IPS DF 6.9 (cell line): ENCODE measurements around the gene C2orf42.
"Not testable (repeated sequence)": the region's sequence is repeated elsewhere in the genome, so short reads cannot be mapped to it uniquely, and the experiment has no call there.

ENCODE experiments used
- DNase-seq: peaks from one replicate; pipeline ENCODE4 v3.0.0-alpha.2; 2013; ENCODE audit warnings: low read depth, low spot score
- H3K27ac ChIP-seq: one replicate; pipeline ENCODE4 v1.5.1; 2013; ENCODE audit warnings: low read length, control low read depth
- H3K27me3 ChIP-seq: 2 replicates; pipeline ENCODE4 v1.6.1; 2013; ENCODE audit warnings: mild to moderate bottlenecking, low read length; ENCODE audit not compliant: control insufficient read depth, insufficient read depth
- H3K36me3 ChIP-seq: 2 replicates; pipeline ENCODE4 v1.6.1; 2013; ENCODE audit warnings: low read length; ENCODE audit not compliant: control insufficient read depth, insufficient read depth
- H3K4me1 ChIP-seq: 2 replicates; pipeline ENCODE4 v1.6.1; 2013; ENCODE audit warnings: low read length; ENCODE audit not compliant: control insufficient read depth, insufficient read depth
- H3K4me3 ChIP-seq: 2 replicates; pipeline ENCODE4 v1.5.1; 2013; ENCODE audit warnings: mild to moderate bottlenecking, low read length
- H3K9me3 ChIP-seq: 2 replicates; pipeline ENCODE4 v1.6.1; 2013; ENCODE audit warnings: low read length, inconsistent platforms; ENCODE audit not compliant: control insufficient read depth, insufficient read depth
- WGBS: extraction: QIAGEN DNeasy Blood & Tissue Kit; methylation state at CpG from one replicate; pipeline ENCODE4 v1.1.7; 2013; ENCODE audit warnings: mixed read lengths, missing lambda C conversion rate; ENCODE audit not compliant: insufficient read length, insufficient coverage; 5-methylcytosine and 5-hydroxymethylcytosine counted together

C2orf42 gene

DNA sequence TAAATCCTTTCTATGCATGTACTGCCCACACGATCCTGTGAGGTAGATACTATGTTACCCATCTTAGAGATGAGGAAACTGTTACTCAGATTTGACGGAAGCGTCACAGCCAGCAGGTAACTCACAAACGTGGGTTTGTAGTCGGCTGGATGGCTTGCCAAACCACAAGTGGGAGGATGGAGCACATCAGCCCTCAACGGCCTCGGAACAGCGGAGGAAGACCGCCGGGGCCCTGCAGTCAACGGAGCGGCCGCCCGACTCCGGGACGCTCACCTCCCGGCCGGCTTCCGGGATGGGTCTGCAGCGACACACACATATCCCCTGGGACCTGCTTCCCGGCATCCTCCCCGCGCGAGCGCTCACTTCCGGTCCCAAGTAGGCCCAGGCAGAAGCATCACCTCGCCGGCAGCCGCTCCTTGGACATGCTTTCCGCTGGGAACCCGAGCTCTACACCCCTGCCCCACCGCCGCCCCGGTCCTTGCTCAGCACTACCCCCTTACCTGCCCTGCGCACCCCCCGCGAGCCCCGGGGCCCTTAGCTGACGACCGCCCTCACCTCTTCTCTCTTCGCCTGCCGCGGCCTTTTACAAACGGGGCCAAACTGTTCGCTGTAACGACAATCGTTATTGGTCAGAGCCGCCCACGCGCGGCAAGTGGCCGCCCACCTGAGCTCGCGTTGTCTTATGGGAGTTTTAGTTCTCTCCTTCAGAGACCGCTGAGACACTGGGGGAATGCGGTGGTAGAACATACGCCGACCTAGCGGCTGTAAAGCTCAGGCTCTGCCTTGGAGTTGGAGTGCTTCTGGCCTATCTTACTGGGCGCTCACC, at the start of gene C2orf42:
Gene C2orf42 (minus strand): TSS at position 602 of the 826 bp plus-strand sequence. CDS start 9,034 bp downstream, outside the sequence.
- WGBS = no CpG with 5 or more reads among the region's 60 CpGs
- Histone ChIP-seq H3K27me3 (no peaks in the 10 kb centered on the region), H3K4me1 (no peaks in the 10 kb centered on the region), H3K27ac (no peak within 1 kb of the TSS), H3K36me3 (no peaks in the 10 kb centered on the region), H3K9me3 (no peaks in the 10 kb centered on the region), H3K4me3 (peak within 1 kb of the TSS; percentile 93; the same call in 1 of the 2 replicates)
- DNase-seq = peak; percentile 90

DNA sequence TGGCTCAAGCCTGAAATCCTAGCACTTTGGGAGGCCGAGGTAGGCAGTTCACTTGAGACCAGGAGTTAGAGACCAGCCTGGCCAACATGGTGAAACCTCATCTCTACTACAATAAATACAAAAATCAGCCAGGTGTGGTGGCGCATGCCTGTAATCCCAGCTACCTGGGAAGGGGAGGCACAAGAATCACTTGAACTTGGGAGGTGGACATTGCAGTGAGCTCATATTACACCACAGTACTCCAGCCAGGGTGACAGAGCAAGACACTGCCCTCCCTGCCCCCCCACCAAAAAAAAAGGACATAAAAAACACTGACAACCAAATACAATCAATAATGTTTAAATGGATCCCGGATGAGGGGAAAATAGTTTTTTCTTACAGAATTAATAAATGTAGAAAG, 49.8 kb upstream of the C2orf42 start:
- no peaks in the 10 kb centered on the region; the same call in 1 of the 2 replicates for H3K9me3 ChIP-seq
- H3K27ac ChIP-seq = no peak overlapping the region
- no peaks in the 10 kb centered on the region for H3K27me3 ChIP-seq
- WGBS = no CpG with 5 or more reads among the region's 3 CpGs
- H3K4me1 ChIP-seq = no peaks in the 10 kb centered on the region
- no peak for DNase-seq
- H3K4me3 ChIP-seq = no peak overlapping the region
- 0 out of 2 replicates have a peak, but pooled peaks cover 2% of the 10 kb centered on the region for H3K36me3 ChIP-seq

- no peak for DNase-seq
- Histone ChIP-seq H3K4me1 (no peaks in the 10 kb centered on the region), H3K27me3 (no peaks in the 10 kb centered on the region), H3K9me3 (no peaks in the 10 kb centered on the region), H3K27ac (no peak overlapping the region), H3K4me3 (no peak overlapping the region), H3K36me3 (peaks cover 4% of the 10 kb centered on the region)
- no CpG with 5 or more reads among the region's 3 CpGs for WGBS
Observed at GRCh38 chr2:70233926-70234325, 43.1 kb upstream of the C2orf42 start.

DNA sequence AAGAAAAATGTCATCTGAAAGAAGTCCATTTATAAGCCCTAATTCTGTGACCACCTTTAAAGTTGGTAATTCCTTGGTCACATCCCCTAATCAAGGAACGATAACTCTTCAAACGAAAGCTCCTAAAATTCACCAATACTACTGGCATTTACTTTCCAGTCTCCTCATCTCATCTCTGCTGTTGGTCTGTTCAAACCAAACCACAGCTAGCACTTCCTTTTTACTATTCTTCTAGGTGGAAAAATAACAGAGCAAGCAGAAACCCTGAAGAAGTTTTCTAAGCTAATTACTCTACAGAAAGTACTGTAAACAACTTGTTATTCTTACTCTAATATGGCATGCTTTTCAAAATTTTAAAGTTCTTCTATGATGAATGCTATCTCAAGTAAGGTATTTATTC, 36.0 kb upstream of the C2orf42 start:
- Histone ChIP-seq H3K4me1 (no peaks in the 10 kb centered on the region), H3K36me3 (peaks cover 15% of the 10 kb centered on the region), H3K27me3 (no peaks in the 10 kb centered on the region), H3K9me3 (no peaks in the 10 kb centered on the region), H3K4me3 (no peak overlapping the region), H3K27ac (no peak overlapping the region)
- no CpG with 5 or more reads among the region's 2 CpGs for WGBS
- no peak for DNase-seq

- DNase-seq = not testable (repeated sequence)
- no CpG with 5 or more reads among the region's 3 CpGs for WGBS
Observed at GRCh38 chr2:70223305-70223704, 32.5 kb upstream of the C2orf42 start.

DNA sequence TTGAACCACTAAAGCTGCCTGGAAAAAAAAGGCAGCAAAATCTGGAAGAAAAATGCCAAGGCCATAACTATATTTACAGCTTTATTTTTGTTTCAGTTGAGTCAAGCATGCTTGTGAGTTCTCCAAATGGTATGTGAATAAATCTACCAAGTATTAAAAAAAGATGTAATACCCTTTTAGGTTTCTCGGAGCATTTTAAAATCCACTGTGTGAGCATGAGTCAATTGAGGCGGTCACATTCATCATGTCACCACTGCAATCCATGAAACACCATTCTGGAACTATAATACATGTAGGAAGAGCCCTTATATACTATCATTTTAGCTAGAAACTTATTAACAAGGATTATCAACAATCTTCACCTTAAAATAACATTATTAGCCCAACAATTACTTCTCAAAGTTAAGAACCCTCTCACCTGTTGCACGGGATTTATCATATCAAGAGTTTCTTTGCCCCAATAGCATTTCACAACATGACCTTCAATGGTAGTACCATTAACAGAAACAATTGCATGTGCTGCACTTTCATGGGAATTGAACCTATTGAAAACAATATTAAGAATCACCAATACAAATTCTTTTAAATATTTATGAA, 24.2 kb upstream of the C2orf42 start:
- H3K27me3 ChIP-seq = no peaks in the 10 kb centered on the region
- H3K4me1 ChIP-seq = no peaks in the 10 kb centered on the region
- WGBS = 100% methylated on average over 1 of the region's 3 CpGs
- DNase-seq = no peak
- H3K9me3 ChIP-seq = no peaks in the 10 kb centered on the region
- peaks cover 8% of the 10 kb centered on the region; the same call in 1 of the 2 replicates for H3K36me3 ChIP-seq
- no peak overlapping the region for H3K27ac ChIP-seq
- H3K4me3 ChIP-seq = no peak overlapping the region

More at GRCh38 chr2:70223305-70223704, 32.5 kb upstream of the C2orf42 start:
- not testable (repeated sequence) for H3K27me3 ChIP-seq, H3K4me3 ChIP-seq, H3K9me3 ChIP-seq, H3K4me1 ChIP-seq, H3K27ac ChIP-seq
- H3K36me3 ChIP-seq = peaks cover 17% of the 10 kb centered on the region; the same call in 1 of the 2 replicates

DNA sequence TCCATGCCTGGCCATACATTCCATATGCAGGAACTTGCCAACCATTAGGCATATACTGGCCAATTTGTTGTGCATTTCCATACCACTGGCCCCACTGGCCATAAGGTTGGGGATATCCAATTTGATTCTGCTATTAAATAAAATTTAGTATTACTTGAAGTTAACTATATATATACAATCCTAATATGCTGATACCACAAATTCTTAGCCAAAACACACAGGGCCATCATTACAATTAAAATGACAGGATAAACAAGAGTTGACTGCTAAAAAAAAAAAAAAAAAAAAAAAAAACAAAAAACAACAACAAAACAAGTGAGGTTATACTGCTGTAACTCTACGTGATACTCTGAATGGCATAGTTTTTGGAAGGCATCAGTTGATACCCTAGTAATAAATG, 23.5 kb upstream of the C2orf42 start:
- Histone ChIP-seq H3K27ac (no peak overlapping the region), H3K9me3 (no peaks in the 10 kb centered on the region), H3K27me3 (no peaks in the 10 kb centered on the region), H3K36me3 (peaks cover 7% of the 10 kb centered on the region; the same call in 1 of the 2 replicates), H3K4me1 (no peaks in the 10 kb centered on the region), H3K4me3 (no peak overlapping the region)
- WGBS = no CpG with 5 or more reads among the region's 1 CpG
- no peak for DNase-seq

GRCh38 chr2:70212298-70212932, 21.6 kb upstream of the C2orf42 start:
- Histone ChIP-seq H3K27me3 (no peaks in the 10 kb centered on the region), H3K9me3 (no peaks in the 10 kb centered on the region), H3K4me1 (no peaks in the 10 kb centered on the region), H3K36me3 (peaks cover 4% of the 10 kb centered on the region; the same call in 1 of the 2 replicates), H3K4me3 (no peak overlapping the region), H3K27ac (no peak overlapping the region)
- DNase-seq = no peak
- no CpG with 5 or more reads among the region's 3 CpGs for WGBS

- H3K36me3 ChIP-seq = peaks cover 4% of the 10 kb centered on the region; the same call in 1 of the 2 replicates
- H3K27me3 ChIP-seq = no peaks in the 10 kb centered on the region
- H3K9me3 ChIP-seq = no peaks in the 10 kb centered on the region
- DNase-seq = no peak
- H3K4me1 ChIP-seq = no peaks in the 10 kb centered on the region
- no peak overlapping the region for H3K27ac ChIP-seq
- no peak overlapping the region for H3K4me3 ChIP-seq
- no CpG with 5 or more reads among the region's 2 CpGs for WGBS
Observed at GRCh38 chr2:70211595-70211994, 20.8 kb upstream of the C2orf42 start.

DNA sequence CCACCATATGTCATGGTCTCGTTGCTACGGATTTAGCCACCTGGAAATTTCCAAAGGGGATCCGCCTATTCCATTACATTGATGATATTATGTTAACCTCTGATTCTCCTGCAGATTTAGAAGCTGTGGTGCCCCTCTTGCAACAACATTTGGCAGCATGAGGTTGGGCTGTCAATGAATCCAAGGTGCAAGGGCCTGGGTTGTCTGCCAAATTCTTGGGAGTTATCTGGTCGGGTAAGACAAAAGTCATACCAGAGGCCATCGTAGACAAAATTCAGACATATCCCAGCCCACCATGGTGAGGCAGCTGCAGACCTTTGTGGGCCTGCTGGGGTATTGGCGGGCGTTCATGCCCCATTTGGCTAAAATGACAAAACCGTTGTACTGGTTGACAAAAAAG, 13.6 kb upstream of the C2orf42 start:
- Histone ChIP-seq H3K27ac (no peak overlapping the region), H3K4me1 (no peaks in the 10 kb centered on the region), H3K27me3 (no peaks in the 10 kb centered on the region), H3K9me3 (no peaks in the 10 kb centered on the region), H3K4me3 (no peak overlapping the region), H3K36me3 (no peaks in the 10 kb centered on the region)
- DNase-seq = no peak
- WGBS = no CpG with 5 or more reads among the region's 8 CpGs
